Esophagus muscularis mucosa (tissue), 4 donors: Measurements from ENCODE around the gene ANKRD33B. TPM values are rescaled to one million over a fixed set of nuclear protein-coding genes. Genes with fewer than 3 reads are reported as not detected.

Experiments used
- DNase-seq: peaks from one replicate; pipeline ENCODE4 v3.0.0-alpha.2; 2017; ENCODE audit errors: extremely low spot score
- H3K27ac ChIP-seq, 4 donors: fragments of 200-600 bp; sonication (generic); replicated peaks in 1 of 4; 1 replicate in 3 of 4; 2 replicates in 1 of 4; pipeline ENCODE4 v1.5.1; 2016 to 2019; ENCODE audit warnings: mild to moderate bottlenecking in 1 of 4
- H3K27me3 ChIP-seq, 4 donors: fragments of 200-600 bp; sonication (generic); one replicate each; pipeline versions ENCODE4 v1.5.1 to v1.6.0; 2016 to 2019
- H3K36me3 ChIP-seq, 4 donors: fragments of 200-600 bp; sonication (generic); one replicate each; pipeline ENCODE4 v1.5.1; 2016 to 2019
- H3K4me1 ChIP-seq, 4 donors: fragments of 200-600 bp; sonication (generic); one replicate each; pipeline ENCODE4 v1.5.1; 2016 to 2019
- H3K4me3 ChIP-seq, 4 donors: fragments of 200-600 bp; sonication (generic); 1 replicate in 2 of 4; 2 replicates in 2 of 4; pipeline ENCODE4 v1.5.1; 2016 to 2019; ENCODE audit warnings: mild to moderate bottlenecking in 4 of 4, moderate library complexity in 1 of 4
- H3K9me3 ChIP-seq, 4 donors: fragments of 200-600 bp; sonication (generic); 1 replicate in 3 of 4; 2 replicates in 1 of 4; pipeline ENCODE4 v1.5.1; 2016 to 2019
- EP300 ChIP-seq: sonication (generic); formaldehyde crosslinking; IDR thresholded peaks from one replicate; pipeline ENCODE4 v1.6.1; 2017; ENCODE audit warnings: antibody characterized with exemption
- POLR2A ChIP-seq: fragments of 450-650 bp; IDR thresholded peaks from one replicate; pipeline ENCODE4 v1.6.1; 2017; ENCODE audit warnings: antibody characterized with exemption, moderate library complexity, mild to moderate bottlenecking, low read depth
- POLR2AphosphoS5 ChIP-seq, 2 donors: sonication (generic); formaldehyde crosslinking; IDR thresholded peaks; one replicate each; pipeline ENCODE4 v1.6.1; 2017; ENCODE audit warnings: antibody characterized with exemption in 2 of 2
- WGBS: methylation state at CpG from one replicate; pipeline ENCODE4 v1.1.5; 2018; 5-methylcytosine and 5-hydroxymethylcytosine counted together
- intact Hi-C: fragments of 100-400 bp; cut with DNase I; formaldehyde crosslinking; loops from one replicate; pipeline ENCODE4 v1.15.1; 2023
- total RNA-seq, 4 donors: library from RNA; depleted of rRNA; stranded (reverse); fragments of >200 nt; gene quantifications; one replicate each; pipeline versions ENCODE4 v1.1.0 to v1.2.1, GENCODE V29; 2016
- TF ChIP-seq, protein P1 (sequence below), 3 experiments: fragments of 200-600 bp in 2 of 3; fragments of 450-650 bp in 1 of 3; sonication (generic) in 2 of 3; IDR thresholded peaks; one replicate each; pipeline ENCODE4 v1.5.1; 2017 to 2019; ENCODE audit warnings: antibody characterized with exemption in 3 of 3, mild to moderate bottlenecking in 2 of 3, moderate library complexity in 1 of 3

ANKRD33B gene
- total RNA-seq, 4 donors from 2014 or later = 4.6 to 8.2 (median 6.7) TPM

GRCh38 chr5:10624679-10625078 lies 60.8 kb downstream of the ANKRD33B start:
- Histone ChIP-seq H3K4me1 (peaks cover 16 to 22% (median 20%) of the 10 kb centered on the region in 4 donors), H3K9me3 (peaks cover 0 to 10% (median 2%) of the 10 kb centered on the region in 4 donors), H3K4me3 (no peak overlapping the region), H3K27ac (no peak overlapping the region), H3K36me3 (no peaks in the 10 kb centered on the region), H3K27me3 (peaks cover 0 to 25% (median 0%) of the 10 kb centered on the region in 4 donors)
- intact Hi-C loops = loop anchor here (5.0 kb wide), 1 partner anchor 342 kb away; no protein-coding TSS in a partner anchor
- no peak for DNase-seq
- TF ChIP-seq POLR2A (no peak), EP300 (no peak), POLR2AphosphoS5 (IDR thresholded peaks at IDR 0.05) (no peak)
- TF ChIP-seq, protein P1, sequence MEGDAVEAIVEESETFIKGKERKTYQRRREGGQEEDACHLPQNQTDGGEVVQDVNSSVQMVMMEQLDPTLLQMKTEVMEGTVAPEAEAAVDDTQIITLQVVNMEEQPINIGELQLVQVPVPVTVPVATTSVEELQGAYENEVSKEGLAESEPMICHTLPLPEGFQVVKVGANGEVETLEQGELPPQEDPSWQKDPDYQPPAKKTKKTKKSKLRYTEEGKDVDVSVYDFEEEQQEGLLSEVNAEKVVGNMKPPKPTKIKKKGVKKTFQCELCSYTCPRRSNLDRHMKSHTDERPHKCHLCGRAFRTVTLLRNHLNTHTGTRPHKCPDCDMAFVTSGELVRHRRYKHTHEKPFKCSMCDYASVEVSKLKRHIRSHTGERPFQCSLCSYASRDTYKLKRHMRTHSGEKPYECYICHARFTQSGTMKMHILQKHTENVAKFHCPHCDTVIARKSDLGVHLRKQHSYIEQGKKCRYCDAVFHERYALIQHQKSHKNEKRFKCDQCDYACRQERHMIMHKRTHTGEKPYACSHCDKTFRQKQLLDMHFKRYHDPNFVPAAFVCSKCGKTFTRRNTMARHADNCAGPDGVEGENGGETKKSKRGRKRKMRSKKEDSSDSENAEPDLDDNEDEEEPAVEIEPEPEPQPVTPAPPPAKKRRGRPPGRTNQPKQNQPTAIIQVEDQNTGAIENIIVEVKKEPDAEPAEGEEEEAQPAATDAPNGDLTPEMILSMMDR (IDR thresholded peaks at IDR 0.05) = no peak
- 94% methylated on average over 6 of the region's 6 CpGs for WGBS

DNA sequence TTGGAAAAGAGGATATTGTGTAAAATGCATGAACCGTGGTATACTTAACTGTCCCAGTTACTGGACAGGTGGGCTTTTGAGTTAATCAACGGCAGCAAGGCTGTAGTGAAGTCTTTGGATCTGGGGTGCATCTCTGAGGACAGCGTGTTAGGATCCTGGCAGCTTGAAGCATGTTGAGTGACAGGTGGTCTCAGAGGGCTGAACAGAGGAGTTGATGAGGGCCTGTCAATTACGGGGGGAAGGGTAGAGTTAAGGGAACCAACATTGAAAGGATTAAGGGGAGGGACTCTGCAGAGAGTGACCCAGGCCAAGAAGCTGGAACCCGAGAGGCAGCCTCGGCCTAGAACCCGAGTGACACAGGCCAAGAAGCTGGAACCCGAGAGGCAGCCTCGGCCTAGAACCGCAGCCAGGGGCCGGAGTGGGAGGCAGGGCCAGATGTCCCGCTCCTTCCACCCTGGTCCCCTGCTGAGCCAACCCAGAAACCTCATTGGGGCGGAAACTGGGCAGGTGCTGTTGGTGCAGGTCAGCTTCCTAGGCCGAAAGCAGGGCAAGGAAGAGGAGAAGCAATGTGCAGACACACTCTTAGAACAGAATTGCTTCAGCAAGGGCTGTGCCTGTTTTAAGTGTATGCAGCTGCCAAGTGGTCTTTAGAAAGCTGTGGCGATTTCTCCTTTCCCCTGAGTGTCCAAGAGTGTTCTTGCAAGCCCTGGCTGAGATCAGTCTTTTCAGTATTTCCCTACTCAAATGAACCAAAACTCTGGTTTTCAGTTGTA lies 62.0 kb downstream of the ANKRD33B start:
- TF ChIP-seq, protein P1 (IDR thresholded peaks at IDR 0.05) = no peak
- TF ChIP-seq EP300 (no peak), POLR2AphosphoS5 (IDR thresholded peaks at IDR 0.05) (no peak), POLR2A (no peak)
- Histone ChIP-seq H3K9me3 (peaks cover 0 to 8% (median 2%) of the 10 kb centered on the region in 4 donors), H3K27me3 (peaks cover 0 to 30% (median 0%) of the 10 kb centered on the region in 4 donors), H3K36me3 (no peaks in the 10 kb centered on the region), H3K4me3 (no peak overlapping the region), H3K27ac (no peak overlapping the region), H3K4me1 (peaks cover 16 to 22% (median 20%) of the 10 kb centered on the region in 4 donors)
- 90% methylated on average over 9 of the region's 15 CpGs for WGBS
- intact Hi-C loops = loop anchor here (2.0 to 5.0 kb wide), 2 partner anchors 173 to 344 kb away; no protein-coding TSS in a partner anchor
- DNase-seq = no peak

DNA sequence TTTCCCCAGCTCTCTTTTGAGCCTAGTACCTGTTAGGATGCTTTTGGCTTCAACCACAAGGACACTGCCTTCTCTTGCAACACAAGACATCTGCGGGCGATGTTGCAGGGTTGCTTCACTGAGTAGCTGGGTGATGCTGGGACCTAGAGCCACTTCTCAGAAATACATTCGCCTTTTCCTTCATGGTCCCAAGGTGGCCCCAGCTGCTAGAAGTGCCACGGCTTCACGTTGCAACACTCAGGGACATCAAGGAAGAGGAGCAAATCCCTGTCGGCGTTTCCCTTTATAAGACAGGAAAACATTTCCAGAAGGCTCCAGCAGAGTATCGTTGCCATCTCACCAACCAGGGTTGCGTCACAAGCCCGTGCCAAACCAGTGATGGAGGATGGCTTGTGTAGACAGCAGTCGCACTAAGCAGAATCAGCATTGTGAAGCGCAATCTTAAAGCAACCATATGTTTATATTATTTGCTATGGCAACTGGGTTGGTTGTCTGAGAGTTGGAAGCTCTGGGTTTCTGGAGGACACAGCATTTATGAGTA lies 62.7 kb downstream of the ANKRD33B start:
- Histone ChIP-seq H3K27ac (peak overlapping the region in 2 of 4 donors; percentile 49 to 78), H3K9me3 (peaks cover 0 to 2% (median 0%) of the 10 kb centered on the region in 4 donors), H3K36me3 (no peaks in the 10 kb centered on the region), H3K4me1 (peaks cover 16 to 22% (median 20%) of the 10 kb centered on the region in 4 donors), H3K27me3 (peaks cover 0 to 32% (median 0%) of the 10 kb centered on the region in 4 donors), H3K4me3 (no peak overlapping the region)
- 75% methylated on average over 8 of the region's 12 CpGs for WGBS
- intact Hi-C loops = loop anchor here (2.0 to 5.0 kb wide), 2 partner anchors 174 to 344 kb away; no protein-coding TSS in a partner anchor
- TF ChIP-seq EP300 = no peak
- TF ChIP-seq, protein P1 (IDR thresholded peaks at IDR 0.05) = no peak
- TF ChIP-seq POLR2AphosphoS5 (IDR thresholded peaks at IDR 0.05) = no peak
- TF ChIP-seq POLR2A = no peak
- DNase-seq = no peak

DNA sequence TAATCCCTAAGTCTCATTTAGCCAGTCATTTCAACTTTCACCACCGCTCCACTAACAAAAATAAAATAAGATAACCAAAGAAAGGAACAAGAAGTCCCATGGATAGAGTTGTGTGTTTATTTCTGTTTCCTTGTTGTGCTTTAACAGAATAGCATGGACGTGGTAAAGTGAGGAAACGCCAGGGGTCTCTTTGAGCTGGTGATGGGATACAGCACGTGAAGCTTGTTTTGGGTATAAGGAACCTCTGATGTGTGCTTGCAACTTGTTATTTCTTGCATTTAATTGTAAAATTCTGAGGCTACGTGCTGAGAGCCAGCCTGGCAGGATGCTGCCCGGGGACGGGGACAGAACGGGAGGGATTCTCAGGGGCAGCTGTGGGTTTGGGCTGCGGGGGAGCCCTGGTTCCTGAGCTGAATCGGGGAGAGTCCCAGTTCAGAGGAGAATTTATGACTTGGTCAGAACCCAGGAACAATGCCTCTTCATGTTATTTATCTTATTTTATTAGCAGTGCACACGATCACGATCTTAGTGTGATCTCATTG lies 63.4 kb downstream of the ANKRD33B start:
- no peak for DNase-seq
- WGBS = 9% methylated on average over 12 of the region's 12 CpGs
- intact Hi-C loops = loop anchor here (2.0 to 5.0 kb wide), 2 partner anchors 174 to 345 kb away; no protein-coding TSS in a partner anchor

More for the DNA sequence above, 63.4 kb downstream of the ANKRD33B start:
- Histone ChIP-seq H3K4me1 (peaks cover 16 to 22% (median 20%) of the 10 kb centered on the region in 4 donors), H3K27ac (peak overlapping the region; percentile 49 to 78 (median 58)), H3K36me3 (no peaks in the 10 kb centered on the region), H3K9me3 (no peaks in the 10 kb centered on the region), H3K27me3 (peaks cover 0 to 36% (median 0%) of the 10 kb centered on the region in 4 donors), H3K4me3 (peak overlapping the region; percentile 34 to 47 (median 44))
- TF ChIP-seq EP300 (no peak), POLR2AphosphoS5 (IDR thresholded peaks at IDR 0.05) (no peak), POLR2A (no peak)
- TF ChIP-seq, protein P1 (IDR thresholded peaks at IDR 0.05) = no peak
